Activated naive CD4-positive, alpha-beta T cell treated with anti-CD3 and anti-CD28 coated beads for 36 hours (primary cell): Measurements from ENCODE around the gene SAMD11. TPM values are rescaled to one million over a fixed set of nuclear protein-coding genes. Genes with fewer than 3 reads are reported as not detected.

Experiments
- CTCF ChIA-PET: fragments of 350-600 bp; sonication (Branson Sonifier 250); formaldehyde crosslinking; loops from one replicate; lab custom pipeline; 2021; ENCODE audit warnings: antibody characterized with exemption; lab: Charles Lee
- DNase-seq: peaks from one replicate; pipeline ENCODE4 v3.0.0-alpha.2; 2020
- H3K27ac Mint-ChIP-seq: one replicate; pipeline ENCODE4 v1.8.0; 2021; ENCODE audit warnings: mild to moderate bottlenecking, mixed read lengths
- H3K27me3 Mint-ChIP-seq: one replicate; pipeline ENCODE4 v1.8.0; 2021; ENCODE audit warnings: low read depth, mixed read lengths
- H3K36me3 Mint-ChIP-seq: one replicate; pipeline ENCODE4 v1.8.0; 2021; ENCODE audit warnings: low read depth, mixed read lengths
- H3K4me1 Mint-ChIP-seq: one replicate; pipeline ENCODE4 v1.8.0; 2021; ENCODE audit warnings: low read depth, mixed read lengths
- H3K4me3 Mint-ChIP-seq: one replicate; pipeline ENCODE4 v1.8.0; 2021; ENCODE audit warnings: mild to moderate bottlenecking, moderate library complexity, mixed read lengths
- H3K9me3 Mint-ChIP-seq: one replicate; pipeline ENCODE4 v1.8.0; 2021; ENCODE audit warnings: mixed read lengths
- intact Hi-C: fragments of 100-400 bp; cut with micrococcal nuclease; formaldehyde crosslinking; loops from one replicate; pipeline ENCODE4 v1.15.1; 2023
- total RNA-seq, 2 experiments: library from RNA; stranded (reverse); gene quantifications; one replicate each; pipeline ENCODE4 v1.2.3, GENCODE V29; 2021

Gene SAMD11
- total RNA-seq, 2 experiments from 2014 or later = not detected

- H3K9me3 Mint-ChIP-seq = no peaks in the 10 kb centered on the region
- H3K27me3 Mint-ChIP-seq = peaks cover 13% of the 10 kb centered on the region
- H3K36me3 Mint-ChIP-seq = peaks cover 1% of the 10 kb centered on the region
- H3K4me3 Mint-ChIP-seq = no peak overlapping the region
- H3K27ac Mint-ChIP-seq = no peak overlapping the region
- intact Hi-C loops = no loop called here
- no peak for DNase-seq
- H3K4me1 Mint-ChIP-seq = peaks cover 10% of the 10 kb centered on the region
- CTCF ChIA-PET = no interaction called here
These were observed 45.6 kb downstream of the SAMD11 start for GRCh38 chr1:969260-969855.

GRCh38 chr1:970242-970972, 46.7 kb downstream of the SAMD11 start:
- Mint-ChIP-seq H3K9me3 (no peaks in the 10 kb centered on the region), H3K27me3 (peaks cover 17% of the 10 kb centered on the region), H3K27ac (no peak overlapping the region), H3K4me1 (peaks cover 10% of the 10 kb centered on the region), H3K4me3 (no peak overlapping the region), H3K36me3 (no peaks in the 10 kb centered on the region)
- DNase-seq = no peak
- CTCF ChIA-PET = no interaction called here
- intact Hi-C loops = no loop called here

- DNase-seq = no peak
- CTCF ChIA-PET = no interaction called here
- Mint-ChIP-seq H3K4me1 (peaks cover 10% of the 10 kb centered on the region), H3K27ac (no peak overlapping the region), H3K9me3 (no peaks in the 10 kb centered on the region), H3K27me3 (peaks cover 22% of the 10 kb centered on the region), H3K36me3 (no peaks in the 10 kb centered on the region), H3K4me3 (no peak overlapping the region)
- intact Hi-C loops = no loop called here
These were observed 47.4 kb downstream of the SAMD11 start for GRCh38 chr1:970973-971730.

- Mint-ChIP-seq H3K27ac (no peak overlapping the region), H3K4me1 (peaks cover 7% of the 10 kb centered on the region), H3K27me3 (peaks cover 22% of the 10 kb centered on the region), H3K4me3 (no peak overlapping the region), H3K9me3 (no peaks in the 10 kb centered on the region), H3K36me3 (no peaks in the 10 kb centered on the region)
- CTCF ChIA-PET = no interaction called here
- intact Hi-C loops = no loop called here
- DNase-seq = no peak
These were observed 48.2 kb downstream of the SAMD11 start for GRCh38 chr1:971751-972506.

- DNase-seq = no peak
- Mint-ChIP-seq H3K27ac (no peak overlapping the region), H3K36me3 (no peaks in the 10 kb centered on the region), H3K4me1 (peaks cover 3% of the 10 kb centered on the region), H3K9me3 (no peaks in the 10 kb centered on the region), H3K4me3 (no peak overlapping the region), H3K27me3 (peaks cover 22% of the 10 kb centered on the region)
- intact Hi-C loops = no loop called here
- CTCF ChIA-PET = no interaction called here
These were observed 49.2 kb downstream of the SAMD11 start for GRCh38 chr1:972726-973458.

- Mint-ChIP-seq H3K9me3 (no peaks in the 10 kb centered on the region), H3K4me1 (peaks cover 6% of the 10 kb centered on the region), H3K27me3 (peaks cover 23% of the 10 kb centered on the region), H3K4me3 (no peak overlapping the region), H3K27ac (no peak overlapping the region), H3K36me3 (no peaks in the 10 kb centered on the region)
- DNase-seq = no peak
- CTCF ChIA-PET = no interaction called here
- intact Hi-C loops = no loop called here
These were observed 50.0 kb downstream of the SAMD11 start for GRCh38 chr1:973459-974292.

GRCh38 chr1:974293-974640, 50.5 kb downstream of the SAMD11 start:
- H3K4me1 Mint-ChIP-seq = peaks cover 6% of the 10 kb centered on the region
- no peaks in the 10 kb centered on the region for H3K36me3 Mint-ChIP-seq
- H3K27me3 Mint-ChIP-seq = peaks cover 23% of the 10 kb centered on the region
- no peak for DNase-seq
- intact Hi-C loops = no loop called here
- no peaks in the 10 kb centered on the region for H3K9me3 Mint-ChIP-seq
- CTCF ChIA-PET = no interaction called here
- no peak overlapping the region for H3K4me3 Mint-ChIP-seq
- H3K27ac Mint-ChIP-seq = no peak overlapping the region

GRCh38 chr1:974687-975328, 51.1 kb downstream of the SAMD11 start:
- intact Hi-C loops = no loop called here
- CTCF ChIA-PET = interaction anchor here (1.2 kb wide), 1 partner anchor 39 kb away, joined by 3 read pairs; the partner anchor contains the start of gene ISG15
- no peaks in the 10 kb centered on the region for H3K9me3 Mint-ChIP-seq
- peaks cover 6% of the 10 kb centered on the region for H3K4me1 Mint-ChIP-seq
- no peak overlapping the region for H3K27ac Mint-ChIP-seq
- no peak for DNase-seq
- H3K36me3 Mint-ChIP-seq = no peaks in the 10 kb centered on the region
- no peak overlapping the region for H3K4me3 Mint-ChIP-seq
- peaks cover 19% of the 10 kb centered on the region for H3K27me3 Mint-ChIP-seq

GRCh38 chr1:975365-975764, 51.6 kb downstream of the SAMD11 start:
- intact Hi-C loops = no loop called here
- H3K4me3 Mint-ChIP-seq = no peak overlapping the region
- CTCF ChIA-PET = interaction anchor here (1.2 to 1.5 kb wide), 2 partner anchors 38 to 70 kb away, joined by 3 to 11 read pairs; partner anchors contain the start of gene ISG15
- no peaks in the 10 kb centered on the region for H3K36me3 Mint-ChIP-seq
- H3K9me3 Mint-ChIP-seq = no peaks in the 10 kb centered on the region
- H3K4me1 Mint-ChIP-seq = peaks cover 6% of the 10 kb centered on the region
- no peak for DNase-seq
- no peak overlapping the region for H3K27ac Mint-ChIP-seq
- peaks cover 19% of the 10 kb centered on the region for H3K27me3 Mint-ChIP-seq

GRCh38 chr1:975896-976683, 52.4 kb downstream of the SAMD11 start:
- no peak overlapping the region for H3K4me3 Mint-ChIP-seq

More at GRCh38 chr1:975896-976683, 52.4 kb downstream of the SAMD11 start:
- CTCF ChIA-PET = interaction anchor here (0.6 to 1.5 kb wide), 8 partner anchors 8 to 71 kb away, joined by 3 to 11 read pairs (median 3); partner anchors contain the start of gene ISG15
- H3K36me3 Mint-ChIP-seq = no peaks in the 10 kb centered on the region
- intact Hi-C loops = loop anchor here (1.0 kb wide), 1 partner anchor 72 kb away; no protein-coding TSS in a partner anchor
- peak; percentile 79 for DNase-seq
- peaks cover 19% of the 10 kb centered on the region for H3K27me3 Mint-ChIP-seq
- H3K4me1 Mint-ChIP-seq = peaks cover 6% of the 10 kb centered on the region
- H3K9me3 Mint-ChIP-seq = no peaks in the 10 kb centered on the region
- no peak overlapping the region for H3K27ac Mint-ChIP-seq
